Stimulated activated naive CD8-positive, alpha-beta T cell treated with anti-CD3 and anti-CD28 coated beads, Interleukin-15, Interleukin-2, amounts not matched to agents 100 U/mL and 50 U/mL, for 24 hours (primary cell): ENCODE data around the gene KCNMA1.

ENCODE experiments used
- ATAC-seq: fragments of 150-1000 bp; cut with Tn5 transposase; one replicate; pipeline ENCODE4 v1.10.0; 2021
- DNase-seq: peaks from one replicate; pipeline ENCODE4 v3.0.0; 2021

KCNMA1 gene

GRCh38 chr10:77332256-77332655 lies 305.4 kb downstream of the KCNMA1 start:
- DNase-seq, result no peak
- no peak for ATAC-seq

- DNase-seq, result peak; percentile 55
- ATAC-seq, result no peak
These were observed 309.3 kb downstream of the KCNMA1 start for GRCh38 chr10:77328272-77328816.

GRCh38 chr10:77325233-77325537 lies 312.4 kb downstream of the KCNMA1 start:
- DNase-seq (no peak), ATAC-seq (no peak)

DNA sequence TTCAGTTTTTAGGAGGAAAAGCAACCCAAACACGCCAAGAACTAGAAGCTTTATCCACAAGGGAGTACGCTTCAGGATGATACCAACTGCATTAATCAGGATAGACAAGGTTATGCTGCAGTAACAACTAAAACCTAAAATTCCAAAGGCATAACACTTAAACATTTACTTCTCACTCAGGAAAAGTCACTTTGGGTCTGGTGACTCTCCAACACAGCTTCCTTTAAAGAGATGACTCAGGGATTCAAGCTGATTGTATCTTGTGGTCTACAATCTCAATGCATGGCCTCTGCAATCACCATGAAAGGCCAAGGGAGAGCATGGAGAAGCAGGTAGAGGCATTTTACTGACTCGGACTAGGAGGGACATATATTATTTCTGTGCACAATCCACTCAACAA lies 315.8 kb downstream of the KCNMA1 start:
- DNase-seq (no peak), ATAC-seq (no peak)

- DNase-seq, result no peak
- no peak for ATAC-seq
These were observed 316.6 kb downstream of the KCNMA1 start for GRCh38 chr10:77320971-77321471.

GRCh38 chr10:77319557-77319956 lies 318.1 kb downstream of the KCNMA1 start:
- ATAC-seq (no peak), DNase-seq (no peak)

- ATAC-seq (no peak), DNase-seq (no peak)
These were observed 318.9 kb downstream of the KCNMA1 start for GRCh38 chr10:77318739-77319138.

- no peak for ATAC-seq
- no peak for DNase-seq
These were observed 320.4 kb downstream of the KCNMA1 start for GRCh38 chr10:77317221-77317620.

GRCh38 chr10:77315496-77316129 lies 322.0 kb downstream of the KCNMA1 start:
- no peak for ATAC-seq
- DNase-seq, result no peak

DNA sequence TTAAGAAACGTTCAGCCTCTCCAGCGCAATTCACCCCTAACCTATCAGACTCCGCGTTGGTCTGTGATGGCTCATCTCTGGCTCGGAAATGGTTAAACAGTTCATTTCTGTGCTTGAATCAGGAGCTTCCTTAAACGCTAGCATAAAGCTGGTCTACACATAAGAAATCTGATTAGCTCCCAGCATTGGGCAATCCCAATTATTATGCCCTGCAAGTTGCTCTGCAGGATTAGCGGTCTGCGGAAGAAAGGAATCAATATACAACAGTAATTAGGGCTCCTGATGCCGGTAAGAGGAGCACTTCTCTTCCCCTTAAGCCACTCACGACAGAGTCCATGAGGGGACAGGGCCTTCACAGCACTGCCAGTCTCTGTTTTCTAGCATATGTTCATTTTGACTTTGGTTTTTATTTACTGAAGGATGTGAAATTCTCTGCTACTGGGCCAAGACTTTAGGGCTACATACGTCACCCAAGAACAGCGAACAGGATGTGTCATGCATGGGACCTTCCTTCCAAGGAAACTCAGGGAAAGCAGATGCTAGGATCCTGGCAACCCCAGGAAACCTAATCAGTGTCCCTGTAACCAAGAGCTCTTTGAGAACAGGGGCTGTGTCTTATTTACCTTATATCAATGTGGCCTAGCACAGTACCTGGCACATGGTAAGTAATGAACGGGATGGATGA lies 324.4 kb downstream of the KCNMA1 start:
- no peak for ATAC-seq
- DNase-seq, result no peak

GRCh38 chr10:77311186-77311585 lies 326.4 kb downstream of the KCNMA1 start:
- ATAC-seq, result no peak
- no peak for DNase-seq

DNA sequence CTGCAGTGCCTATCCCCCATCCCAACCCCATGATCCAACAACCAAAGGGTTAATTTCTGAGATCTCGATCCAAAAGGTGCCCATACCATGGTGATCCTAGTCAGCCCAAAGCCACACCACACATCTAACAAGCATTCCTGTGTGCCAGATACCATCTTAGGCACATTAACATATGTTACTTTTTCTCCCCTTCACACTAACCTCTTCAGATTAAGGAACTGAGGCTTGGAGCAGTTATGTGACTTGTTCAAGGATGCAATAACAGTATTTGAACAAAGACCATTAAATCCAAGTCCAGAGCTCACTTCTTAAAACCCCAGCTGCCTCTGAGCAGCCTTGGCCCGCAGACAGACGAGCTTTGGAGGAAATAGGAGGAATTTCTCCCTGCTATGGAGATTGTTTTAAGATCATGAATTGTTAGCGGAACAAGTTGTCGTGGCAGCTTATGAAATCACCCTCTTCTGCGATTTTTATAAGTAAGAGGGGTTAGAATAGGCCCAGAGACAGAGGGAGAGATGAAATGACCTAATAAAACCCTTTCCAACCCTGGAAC lies 327.2 kb downstream of the KCNMA1 start:
- DNase-seq (no peak), ATAC-seq (no peak)

- ATAC-seq, result no peak
- DNase-seq, result no peak
These were observed 328.1 kb downstream of the KCNMA1 start for GRCh38 chr10:77309509-77309908.

- no peak for ATAC-seq
- no peak for DNase-seq
These were observed 328.5 kb downstream of the KCNMA1 start for GRCh38 chr10:77309092-77309491.

GRCh38 chr10:77308084-77308732 lies 329.4 kb downstream of the KCNMA1 start:
- DNase-seq, result no peak
- peak; percentile 42 for ATAC-seq

DNA sequence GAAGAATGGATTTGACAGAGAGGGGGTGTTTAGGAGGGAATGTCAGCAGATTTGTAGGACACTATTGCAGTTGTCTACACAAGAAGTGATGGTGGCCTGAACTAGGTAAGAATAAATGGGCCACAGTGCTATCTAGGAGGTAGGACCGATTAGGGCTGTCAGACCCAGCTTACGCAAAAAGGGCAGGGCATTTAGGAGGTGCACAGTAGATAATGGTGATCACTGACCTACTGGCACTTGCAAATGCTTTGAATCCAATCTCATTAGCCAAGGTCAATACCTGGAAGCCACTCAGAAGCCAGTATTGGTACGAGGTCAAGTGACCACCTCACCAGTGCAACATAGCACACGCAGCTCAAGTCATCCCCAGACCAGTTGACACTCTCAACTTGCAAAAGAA lies 330.9 kb downstream of the KCNMA1 start:
- no peak for ATAC-seq
- DNase-seq, result no peak

GRCh38 chr10:77305650-77306632 lies 331.7 kb downstream of the KCNMA1 start:
- DNase-seq (no peak), ATAC-seq (no peak)

GRCh38 chr10:77304192-77304591 lies 333.4 kb downstream of the KCNMA1 start:
- ATAC-seq, result no peak
- DNase-seq, result no peak

DNA sequence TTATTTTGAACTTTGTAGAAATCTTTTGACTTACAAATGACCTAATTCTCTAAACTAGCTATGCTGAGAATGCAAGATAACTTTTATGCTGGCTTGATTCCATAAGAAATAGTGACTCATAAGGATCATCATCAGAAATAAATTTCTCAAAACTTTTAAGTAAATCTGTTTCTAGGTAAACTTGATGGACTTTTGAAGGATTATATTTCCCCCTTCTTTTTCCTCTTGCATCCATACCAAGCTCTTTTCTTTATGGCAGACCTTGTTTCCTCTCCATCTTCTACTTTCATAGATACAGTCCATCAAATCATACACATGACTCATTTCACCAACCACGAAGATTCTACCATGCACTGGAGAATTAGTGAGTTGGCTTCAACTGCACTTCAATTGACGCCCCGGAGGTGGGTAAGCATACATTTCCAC lies 336.3 kb downstream of the KCNMA1 start:
- DNase-seq (no peak), ATAC-seq (peak; percentile 46)

GRCh38 chr10:77300682-77301302 lies 336.8 kb downstream of the KCNMA1 start:
- ATAC-seq, result no peak
- DNase-seq, result no peak

- no peak for DNase-seq
- ATAC-seq, result no peak
These were observed 338.3 kb downstream of the KCNMA1 start for GRCh38 chr10:77299320-77299719.
